Measurements from ENCODE around the gene PXK. TPM values are rescaled to one million over a fixed set of nuclear protein-coding genes. Genes with fewer than 3 reads are reported as not detected.

PXK gene
- polyA plus RNA-seq, 3 donors: 31.5 to 54.0 (median 52.9) TPM

DNA sequence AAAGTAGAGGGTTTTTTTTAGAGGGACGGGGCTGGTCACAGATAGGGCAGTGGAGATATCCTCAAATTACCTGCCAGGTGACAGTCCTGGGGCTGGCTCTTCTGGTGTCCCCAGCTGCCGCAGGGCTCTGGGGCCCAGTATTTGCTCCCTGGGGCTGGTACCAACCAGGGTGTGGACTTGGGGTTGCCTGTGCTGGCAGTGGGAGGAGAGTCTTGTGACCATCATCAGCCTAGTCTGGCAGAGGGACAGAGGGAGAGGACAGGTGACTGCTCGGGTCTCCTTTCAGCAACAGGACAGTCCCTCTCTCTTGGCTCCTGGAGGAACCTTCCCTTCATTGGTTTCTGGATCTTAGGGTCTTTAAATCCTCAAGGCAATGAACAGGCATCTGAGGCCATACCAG, 34.5 kb upstream of the PXK start:
- Mint-ChIP-seq H3K4me1 (no peaks in the 10 kb centered on the region), H3K36me3 (peaks cover 3 to 8% of the 10 kb centered on the region in 2 donors), H3K27me3 (ENCODE audit: low read depth in 3 of 3) (peaks cover 12 to 23% (median 20%) of the 10 kb centered on the region in 3 donors), H3K9me3 (peaks cover 5 to 20% (median 9%) of the 10 kb centered on the region in 7 donors), H3K4me3 (peak overlapping the region in 1 of 2 donors; percentile 15), H3K27ac (peak overlapping the region in 1 of 7 donors; percentile 26)
- Histone ChIP-seq H3K9me3 (replicated peaks in 1 of 2; ENCODE audit: control insufficient read depth in 1 of 2, insufficient read depth in 1 of 2, low read length in 2 of 2) (peaks cover 8 to 11% of the 10 kb centered on the region in 2 donors), H3K27ac (ENCODE audit: low read depth in 1 of 2, low read length in 2 of 2) (no peak overlapping the region), H3K79me2 (ENCODE audit: insufficient read depth, low read length) (no peaks in the 10 kb centered on the region), H3K4me3 (replicated peaks in 1 of 3; ENCODE audit: low read depth in 2 of 3, low read length in 3 of 3) (no peak overlapping the region), H4K20me1 (ENCODE audit: insufficient read depth, low read length) (no peaks in the 10 kb centered on the region), H3K27me3 (ENCODE audit: control insufficient read depth in 2 of 2, insufficient read depth in 2 of 2, low read length in 2 of 2) (no peaks in the 10 kb centered on the region), H2AFZ (ENCODE audit: insufficient read depth, low read depth, low read length, poor library complexity, severe bottlenecking) (no peak overlapping the region), H3K4me1 (ENCODE audit: control insufficient read depth in 1 of 2, insufficient read depth in 2 of 2, low read length in 2 of 2) (no peaks in the 10 kb centered on the region), H3K9ac (ENCODE audit: insufficient read depth, low read length, poor library complexity, severe bottlenecking) (no peak overlapping the region), H3K4me2 (replicated peaks; ENCODE audit: extremely low read depth, low read length, poor library complexity, severe bottlenecking) (no peak overlapping the region), H3K36me3 (replicated peaks in 1 of 2; ENCODE audit: control insufficient read depth in 1 of 2, insufficient read depth in 2 of 2, low read length in 2 of 2) (no peaks in the 10 kb centered on the region)
- TF ChIP-seq, protein P1, sequence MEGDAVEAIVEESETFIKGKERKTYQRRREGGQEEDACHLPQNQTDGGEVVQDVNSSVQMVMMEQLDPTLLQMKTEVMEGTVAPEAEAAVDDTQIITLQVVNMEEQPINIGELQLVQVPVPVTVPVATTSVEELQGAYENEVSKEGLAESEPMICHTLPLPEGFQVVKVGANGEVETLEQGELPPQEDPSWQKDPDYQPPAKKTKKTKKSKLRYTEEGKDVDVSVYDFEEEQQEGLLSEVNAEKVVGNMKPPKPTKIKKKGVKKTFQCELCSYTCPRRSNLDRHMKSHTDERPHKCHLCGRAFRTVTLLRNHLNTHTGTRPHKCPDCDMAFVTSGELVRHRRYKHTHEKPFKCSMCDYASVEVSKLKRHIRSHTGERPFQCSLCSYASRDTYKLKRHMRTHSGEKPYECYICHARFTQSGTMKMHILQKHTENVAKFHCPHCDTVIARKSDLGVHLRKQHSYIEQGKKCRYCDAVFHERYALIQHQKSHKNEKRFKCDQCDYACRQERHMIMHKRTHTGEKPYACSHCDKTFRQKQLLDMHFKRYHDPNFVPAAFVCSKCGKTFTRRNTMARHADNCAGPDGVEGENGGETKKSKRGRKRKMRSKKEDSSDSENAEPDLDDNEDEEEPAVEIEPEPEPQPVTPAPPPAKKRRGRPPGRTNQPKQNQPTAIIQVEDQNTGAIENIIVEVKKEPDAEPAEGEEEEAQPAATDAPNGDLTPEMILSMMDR (IDR thresholded peaks at IDR 0.05): no peak
- 77% methylated on average over 3 of the region's 3 CpGs for WGBS (ENCODE audit: insufficient coverage)
- intact Hi-C loops (cut with micrococcal nuclease): no loop called here
- DNase-seq: no peak

DNA sequence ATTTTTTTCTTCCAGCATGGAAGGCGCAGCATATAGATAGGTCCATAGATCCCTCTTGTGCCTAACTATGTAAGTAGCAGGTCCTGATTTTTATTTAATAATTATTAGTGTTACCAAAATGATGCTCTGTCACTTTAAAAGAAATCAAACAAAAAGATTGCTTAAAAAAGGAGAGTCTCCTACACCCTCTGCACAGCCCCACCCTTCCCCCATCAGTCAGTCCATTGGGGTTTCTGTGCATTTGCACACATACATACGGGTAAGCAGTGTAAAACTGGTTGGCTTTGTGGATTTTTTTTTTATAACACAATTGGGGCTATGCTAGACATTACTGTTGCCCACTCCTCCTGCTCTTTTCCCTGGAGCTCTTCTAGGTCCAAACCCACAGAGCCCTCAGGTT, 33.6 kb upstream of the PXK start:
- no peak for DNase-seq
- Mint-ChIP-seq H3K36me3 (peaks cover under 1 to 2% of the 10 kb centered on the region in 2 donors), H3K4me1 (no peaks in the 10 kb centered on the region), H3K27ac (no peak overlapping the region), H3K27me3 (ENCODE audit: low read depth in 3 of 3) (peaks cover 12 to 23% (median 19%) of the 10 kb centered on the region in 3 donors), H3K9me3 (peaks cover 5 to 20% (median 9%) of the 10 kb centered on the region in 7 donors), H3K4me3 (no peak overlapping the region)
- Histone ChIP-seq H3K79me2 (ENCODE audit: insufficient read depth, low read length) (no peaks in the 10 kb centered on the region), H3K4me2 (replicated peaks; ENCODE audit: extremely low read depth, low read length, poor library complexity, severe bottlenecking) (no peak overlapping the region), H3K4me3 (replicated peaks in 1 of 3; ENCODE audit: low read depth in 2 of 3, low read length in 3 of 3) (no peak overlapping the region), H3K9me3 (replicated peaks in 1 of 2; ENCODE audit: control insufficient read depth in 1 of 2, insufficient read depth in 1 of 2, low read length in 2 of 2) (peaks cover 8 to 11% of the 10 kb centered on the region in 2 donors), H2AFZ (ENCODE audit: insufficient read depth, low read depth, low read length, poor library complexity, severe bottlenecking) (no peak overlapping the region), H3K9ac (ENCODE audit: insufficient read depth, low read length, poor library complexity, severe bottlenecking) (no peak overlapping the region), H3K27me3 (ENCODE audit: control insufficient read depth in 2 of 2, insufficient read depth in 2 of 2, low read length in 2 of 2) (no peaks in the 10 kb centered on the region), H3K4me1 (ENCODE audit: control insufficient read depth in 1 of 2, insufficient read depth in 2 of 2, low read length in 2 of 2) (no peaks in the 10 kb centered on the region), H3K27ac (ENCODE audit: low read depth in 1 of 2, low read length in 2 of 2) (no peak overlapping the region), H4K20me1 (ENCODE audit: insufficient read depth, low read length) (no peaks in the 10 kb centered on the region), H3K36me3 (replicated peaks in 1 of 2; ENCODE audit: control insufficient read depth in 1 of 2, insufficient read depth in 2 of 2, low read length in 2 of 2) (no peaks in the 10 kb centered on the region)
- intact Hi-C loops (cut with micrococcal nuclease): no loop called here
- TF ChIP-seq, protein P1 (IDR thresholded peaks at IDR 0.05): no peak
- WGBS (ENCODE audit: insufficient coverage): no CpG with 5 or more reads among the region's 2 CpGs
